GM21515 (cell line): ENCODE measurements around the gene ZNF236.
A peak's percentile ranks its signal among the peaks of the same experiment; 100 is the strongest.

Experiments
- ATAC-seq: cut with Tn5 transposase; IDR thresholded peaks from one replicate; pipeline ENCODE4 v1.9.1; 2021; ENCODE audit not compliant: unreplicated experiment

Gene ZNF236

GRCh38 chr18:76819411-76820136, 2.8 kb upstream of the ZNF236 start:
- no peak for ATAC-seq

DNA sequence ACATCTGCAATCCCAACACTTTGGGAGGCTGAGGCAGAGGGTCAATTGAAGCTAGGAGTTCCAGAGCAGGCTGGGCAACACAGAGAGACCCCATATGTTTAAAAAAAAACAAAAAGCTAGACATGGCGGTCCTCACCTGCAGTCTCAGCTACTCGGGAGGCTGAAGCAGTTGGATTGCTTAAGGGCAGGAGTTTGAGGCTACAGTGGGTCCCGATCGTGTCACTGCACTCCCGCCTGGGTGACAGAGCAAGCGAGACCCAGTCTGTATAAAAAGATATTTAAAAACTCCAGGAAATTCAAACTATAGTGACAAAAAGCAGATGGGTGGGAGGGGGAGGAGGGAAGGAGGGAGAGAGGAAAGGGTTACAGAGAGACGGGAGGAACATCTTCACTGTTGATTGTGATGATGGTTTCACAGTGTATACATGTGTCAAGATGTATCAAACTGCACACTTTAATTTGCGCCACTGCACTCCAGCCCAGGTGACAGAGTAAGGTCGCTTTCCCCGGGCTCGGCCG, 942 bp upstream of the ZNF236 start:
- peak; percentile 6 for ATAC-seq

DNA sequence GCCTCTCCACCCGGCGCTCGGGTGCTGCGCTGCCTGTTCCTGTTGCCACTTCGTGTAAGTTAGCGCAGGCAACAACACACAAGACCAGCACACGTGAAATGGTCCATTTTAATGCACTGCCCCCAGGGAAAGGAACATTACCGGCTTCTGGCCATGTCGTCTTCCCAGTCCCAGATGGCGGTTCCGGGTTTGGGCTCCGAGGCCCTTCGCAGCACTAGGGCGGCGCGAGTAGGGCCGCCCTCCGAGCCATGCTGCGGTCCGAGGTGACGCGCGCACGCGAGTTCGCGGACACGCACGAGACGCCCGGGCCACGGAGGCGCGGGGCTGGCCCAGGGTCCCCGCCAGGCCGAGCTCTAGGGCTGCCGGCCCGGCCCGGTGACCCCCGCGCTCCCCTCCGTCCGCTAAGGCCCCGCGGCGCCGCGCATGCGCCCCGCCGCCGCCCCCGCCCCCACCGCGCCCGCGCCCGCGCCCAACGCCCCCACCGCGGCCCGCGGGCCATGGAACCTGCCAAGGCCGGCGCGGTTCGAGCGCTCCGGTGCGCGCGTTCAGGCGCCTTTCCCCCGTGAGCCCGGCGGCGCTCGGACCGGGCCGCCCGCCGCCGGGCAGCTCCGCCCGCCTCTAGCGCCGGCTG, 367 bp upstream of the ZNF236 start:
- peak; percentile 44 for ATAC-seq

DNA sequence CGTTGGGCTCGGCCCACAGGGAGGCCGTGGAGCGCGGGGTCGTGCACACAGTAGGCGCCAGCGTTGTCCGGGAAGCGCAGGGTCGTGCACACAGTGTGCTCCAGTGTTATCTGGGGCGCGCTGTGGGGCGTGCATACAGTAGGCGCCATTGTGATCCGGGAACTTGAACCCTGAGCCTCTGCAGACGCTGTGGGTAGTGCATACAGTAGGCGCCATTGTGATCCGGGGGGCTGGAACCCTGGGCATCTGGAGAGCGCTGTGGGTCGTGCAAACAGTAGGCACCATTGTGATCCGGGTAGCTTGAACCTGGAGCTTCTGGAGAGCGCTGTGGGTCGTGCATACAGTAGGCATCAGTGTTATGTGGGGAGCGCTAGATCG, 793 bp downstream of the ZNF236 start:
- no peak for ATAC-seq

GRCh38 chr18:76823587-76824011, 1.2 kb downstream of the ZNF236 start:
- no peak for ATAC-seq

- no peak for ATAC-seq
These were observed 1.9 kb downstream of the ZNF236 start for GRCh38 chr18:76824145-76824676.

DNA sequence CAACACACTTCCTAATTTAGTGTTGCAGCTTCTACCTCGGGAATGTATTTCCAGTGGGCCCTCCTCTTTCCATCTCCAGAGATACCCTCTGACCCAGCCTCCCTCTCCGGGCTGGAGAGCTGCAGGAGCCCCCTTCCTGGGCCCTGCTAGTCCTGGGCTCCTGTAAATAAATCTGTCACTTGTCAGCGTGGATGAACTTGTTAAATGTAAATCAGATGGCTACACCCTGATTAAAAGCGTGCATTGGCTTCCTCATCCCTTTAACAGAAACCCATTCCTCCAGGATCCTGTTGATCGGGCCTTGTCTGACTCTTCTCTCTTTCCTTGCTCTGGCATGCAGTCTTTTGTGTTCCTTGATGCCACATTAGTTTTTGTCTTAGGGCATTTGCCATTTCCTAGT, 2.4 kb downstream of the ZNF236 start:
- no peak for ATAC-seq

- ATAC-seq: no peak
These were observed 5.1 kb downstream of the ZNF236 start for GRCh38 chr18:76827205-76828200.

- no peak for ATAC-seq
These were observed 12.0 kb downstream of the ZNF236 start for GRCh38 chr18:76834379-76834778.

- ATAC-seq: no peak
These were observed 13.0 kb downstream of the ZNF236 start for GRCh38 chr18:76835380-76835779.

GRCh38 chr18:76837071-76837470, 14.7 kb downstream of the ZNF236 start:
- ATAC-seq: no peak

DNA sequence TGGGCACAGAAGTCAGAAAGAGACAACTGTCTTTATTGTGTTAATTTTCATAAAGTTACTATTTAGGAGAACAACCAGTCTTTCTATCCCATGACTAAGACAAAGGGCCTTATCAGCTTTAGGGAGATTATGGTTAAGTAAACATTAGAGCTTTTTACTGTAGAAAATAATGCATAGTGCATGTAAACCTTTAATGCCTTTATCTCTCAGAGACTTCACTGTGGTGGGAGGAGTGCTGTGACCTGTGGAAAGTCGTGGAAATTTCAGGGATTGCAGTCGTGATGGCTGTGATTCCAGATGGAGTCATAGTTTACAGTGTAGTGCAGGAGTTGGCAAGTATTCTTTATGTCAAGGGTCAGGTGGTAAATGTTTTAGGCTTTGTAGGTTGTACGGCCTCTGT, 15.8 kb downstream of the ZNF236 start:
- ATAC-seq: no peak

DNA sequence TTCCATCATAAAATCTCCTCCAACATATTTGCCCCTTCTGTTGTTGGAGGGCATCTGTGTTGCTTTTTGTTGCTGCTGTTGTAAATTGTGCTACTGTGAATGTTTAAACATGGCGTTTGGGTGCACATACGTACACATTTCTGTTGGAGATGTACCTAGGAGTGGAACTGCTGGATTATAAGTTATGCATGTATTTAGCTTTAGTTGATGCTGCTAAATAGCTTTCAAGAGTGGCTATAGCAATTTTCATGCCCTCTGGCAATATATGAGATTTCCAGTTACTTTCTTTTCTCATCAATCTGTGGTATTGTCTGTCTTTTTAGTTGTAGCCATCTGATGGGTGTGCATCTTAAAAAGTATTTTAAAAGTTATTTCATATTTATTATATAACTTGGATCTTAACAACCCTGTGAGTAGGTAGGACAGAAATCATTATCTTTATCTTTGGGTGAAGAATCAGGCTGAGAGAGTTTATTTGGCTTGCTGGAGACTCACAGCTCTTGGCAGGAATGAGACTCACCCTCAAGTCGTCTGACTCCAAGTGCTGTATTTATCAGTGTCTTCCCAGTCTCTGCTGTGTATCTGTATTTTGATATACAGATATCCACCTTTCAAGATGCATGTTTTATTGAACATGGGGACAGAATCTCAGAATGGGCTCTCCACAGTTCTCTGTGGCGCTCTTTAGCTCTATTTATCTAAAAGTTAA, 16.9 kb downstream of the ZNF236 start:
- ATAC-seq: no peak

DNA sequence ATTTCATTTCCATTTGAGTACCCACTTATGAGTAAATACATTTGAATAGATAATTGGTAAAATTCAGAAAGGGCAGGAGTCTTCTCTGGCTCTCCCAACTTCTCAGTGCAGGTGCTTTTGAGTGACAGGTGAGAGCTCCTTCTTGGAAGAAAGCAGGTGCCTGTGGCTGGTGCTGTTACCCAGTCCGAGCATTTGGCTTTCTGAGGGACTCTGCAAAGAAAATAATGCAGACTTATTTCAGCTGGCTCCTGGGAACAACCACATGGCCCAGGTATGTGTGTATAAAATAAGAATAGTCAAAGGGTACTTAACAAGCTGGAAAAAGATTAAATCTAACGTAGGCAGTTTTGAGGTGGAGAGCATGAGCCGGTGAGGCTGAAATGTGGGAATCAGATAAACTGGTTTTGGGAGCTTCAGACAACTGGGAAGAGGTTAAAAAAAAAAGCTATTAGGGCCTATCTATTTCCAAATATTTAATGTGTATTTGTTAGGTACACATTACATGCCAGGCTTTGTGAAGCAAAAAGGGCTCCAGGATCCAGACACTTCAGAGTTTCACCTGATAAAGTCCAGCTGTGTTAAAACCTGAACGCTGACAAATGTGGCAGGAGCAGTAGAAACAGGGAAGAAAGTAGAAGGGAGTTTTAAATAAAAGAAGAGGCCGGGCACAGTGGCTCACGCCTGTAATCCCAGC, 20.6 kb downstream of the ZNF236 start:
- ATAC-seq: no peak

GRCh38 chr18:76844144-76844543, 21.8 kb downstream of the ZNF236 start:
- no peak for ATAC-seq

- ATAC-seq: no peak
These were observed 22.6 kb downstream of the ZNF236 start for GRCh38 chr18:76844742-76845477.

GRCh38 chr18:76846217-76846616, 23.9 kb downstream of the ZNF236 start:
- no peak for ATAC-seq

DNA sequence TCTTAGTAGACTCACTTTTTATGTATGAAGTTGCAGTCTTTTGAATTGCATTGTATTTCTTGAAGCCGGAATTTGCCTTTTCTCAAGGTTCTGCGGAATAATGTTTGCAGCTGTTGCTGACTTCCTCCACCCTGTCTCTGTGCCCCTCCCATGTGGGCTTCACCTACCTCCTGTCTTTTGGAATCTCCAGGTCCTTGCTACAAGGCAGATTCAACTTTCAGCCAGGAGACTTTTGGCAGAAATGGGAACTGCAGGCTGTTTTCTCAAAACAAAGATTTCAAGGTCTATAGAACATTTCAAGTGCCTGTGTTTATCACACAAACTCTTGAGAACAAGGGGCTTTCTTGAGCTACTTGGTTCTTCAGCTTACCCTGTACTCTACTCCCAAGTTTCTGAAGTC, 25.6 kb downstream of the ZNF236 start:
- no peak for ATAC-seq

- no peak for ATAC-seq
These were observed 27.8 kb downstream of the ZNF236 start for GRCh38 chr18:76850112-76850511.
